22Rv1 (cell line): ENCODE measurements around the gene TMC1.

Experiments used
- H3K27ac ChIP-seq: fragments of 450-650 bp; 2 replicates; pipeline ENCODE4 v1.5.1; 2017
- ZFX ChIP-seq: fragments of 450-650 bp; IDR thresholded peaks from 2 replicates; pipeline ENCODE4 v1.6.1; 2017; ENCODE audit warnings: antibody characterized with exemption, borderline replicate concordance
- TF ChIP-seq, protein P1 (sequence below): fragments of 450-650 bp; IDR thresholded peaks from 2 replicates; pipeline ENCODE4 v1.5.1; 2017; ENCODE audit warnings: mild to moderate bottlenecking

Gene TMC1

DNA sequence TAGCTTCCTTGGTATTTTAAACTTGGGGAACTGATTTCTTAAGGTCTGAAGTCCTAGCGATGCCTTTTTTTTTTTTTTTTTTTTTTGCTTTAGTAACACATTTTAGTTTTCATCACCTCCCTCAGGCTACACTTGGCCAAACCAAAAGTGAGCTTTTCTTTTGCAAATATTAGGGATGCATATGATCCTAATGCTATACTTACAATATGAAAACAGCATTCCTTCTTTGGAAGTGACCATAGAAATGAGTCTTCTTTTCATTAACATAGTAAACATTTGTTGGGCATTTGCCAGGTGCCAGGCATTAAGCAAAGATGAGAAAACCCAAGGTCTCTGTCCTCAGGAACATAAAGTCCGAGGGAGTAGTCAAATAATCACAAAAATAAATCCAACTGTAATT lies 241.6 kb downstream of the TMC1 start:
- no peak overlapping the region for H3K27ac ChIP-seq
- TF ChIP-seq ZFX = no peak
- TF ChIP-seq, protein P1, sequence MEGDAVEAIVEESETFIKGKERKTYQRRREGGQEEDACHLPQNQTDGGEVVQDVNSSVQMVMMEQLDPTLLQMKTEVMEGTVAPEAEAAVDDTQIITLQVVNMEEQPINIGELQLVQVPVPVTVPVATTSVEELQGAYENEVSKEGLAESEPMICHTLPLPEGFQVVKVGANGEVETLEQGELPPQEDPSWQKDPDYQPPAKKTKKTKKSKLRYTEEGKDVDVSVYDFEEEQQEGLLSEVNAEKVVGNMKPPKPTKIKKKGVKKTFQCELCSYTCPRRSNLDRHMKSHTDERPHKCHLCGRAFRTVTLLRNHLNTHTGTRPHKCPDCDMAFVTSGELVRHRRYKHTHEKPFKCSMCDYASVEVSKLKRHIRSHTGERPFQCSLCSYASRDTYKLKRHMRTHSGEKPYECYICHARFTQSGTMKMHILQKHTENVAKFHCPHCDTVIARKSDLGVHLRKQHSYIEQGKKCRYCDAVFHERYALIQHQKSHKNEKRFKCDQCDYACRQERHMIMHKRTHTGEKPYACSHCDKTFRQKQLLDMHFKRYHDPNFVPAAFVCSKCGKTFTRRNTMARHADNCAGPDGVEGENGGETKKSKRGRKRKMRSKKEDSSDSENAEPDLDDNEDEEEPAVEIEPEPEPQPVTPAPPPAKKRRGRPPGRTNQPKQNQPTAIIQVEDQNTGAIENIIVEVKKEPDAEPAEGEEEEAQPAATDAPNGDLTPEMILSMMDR = no peak

DNA sequence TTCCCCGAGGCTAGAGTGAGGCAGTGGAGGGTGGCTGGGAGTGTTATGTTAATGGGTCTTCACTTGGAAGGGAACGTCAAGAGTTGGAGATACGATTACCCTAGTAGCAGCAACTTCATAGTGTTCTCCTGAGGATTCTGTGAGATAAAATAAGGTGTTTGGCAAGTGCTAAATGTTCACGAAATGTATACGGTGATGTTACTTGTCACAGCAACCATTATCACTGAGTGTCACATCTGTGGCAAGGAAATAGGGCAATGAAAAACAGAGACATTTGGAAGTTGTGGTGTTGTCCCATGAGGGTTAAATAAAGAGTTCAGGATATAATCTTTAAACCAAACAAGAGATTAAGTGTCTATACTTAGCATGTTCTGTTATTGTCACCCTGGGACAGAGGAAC lies 248.1 kb downstream of the TMC1 start:
- H3K27ac ChIP-seq = no peak overlapping the region
- TF ChIP-seq ZFX = no peak
- TF ChIP-seq, protein P1 = no peak

DNA sequence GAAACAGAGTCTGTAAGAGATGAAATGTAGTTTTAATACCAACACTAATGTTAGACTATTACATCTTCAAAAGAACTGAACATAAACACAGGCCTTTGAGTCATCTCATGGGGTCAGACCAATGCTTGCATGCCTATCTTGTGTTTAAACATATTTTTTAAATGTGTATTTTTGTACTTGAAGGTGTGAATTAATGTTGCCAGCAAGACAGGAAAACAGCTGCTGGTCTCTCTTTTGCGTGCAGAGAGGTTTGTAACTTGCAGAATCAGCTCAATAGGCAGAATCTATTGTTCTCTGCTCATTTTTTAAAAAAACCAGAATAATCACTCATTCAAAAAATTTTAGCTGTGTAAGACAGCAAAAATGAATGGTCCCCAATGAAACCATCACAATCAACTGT lies 251.3 kb downstream of the TMC1 start:
- TF ChIP-seq ZFX = no peak
- H3K27ac ChIP-seq = no peak overlapping the region

DNA sequence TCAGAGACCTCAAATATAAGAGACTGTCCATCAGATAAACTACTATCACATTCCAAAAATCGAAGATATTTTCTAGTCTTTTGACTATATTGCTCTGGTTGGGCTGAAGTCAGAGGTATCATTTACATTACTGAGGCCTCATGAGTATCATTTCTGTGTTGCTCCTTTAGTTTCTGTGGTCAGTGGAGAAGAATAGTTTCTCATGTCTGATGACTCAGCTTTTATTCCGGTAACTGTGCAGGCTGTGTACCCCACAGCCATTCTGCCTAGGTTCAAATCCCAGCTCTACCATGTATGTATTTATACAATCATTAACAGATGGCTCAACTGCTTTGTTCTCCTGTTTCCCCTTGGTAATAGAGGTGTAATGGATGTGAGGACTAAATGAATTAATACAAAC lies 252.2 kb downstream of the TMC1 start:
- TF ChIP-seq, protein P1 = no peak
- no peak for TF ChIP-seq ZFX
- H3K27ac ChIP-seq = no peak overlapping the region

DNA sequence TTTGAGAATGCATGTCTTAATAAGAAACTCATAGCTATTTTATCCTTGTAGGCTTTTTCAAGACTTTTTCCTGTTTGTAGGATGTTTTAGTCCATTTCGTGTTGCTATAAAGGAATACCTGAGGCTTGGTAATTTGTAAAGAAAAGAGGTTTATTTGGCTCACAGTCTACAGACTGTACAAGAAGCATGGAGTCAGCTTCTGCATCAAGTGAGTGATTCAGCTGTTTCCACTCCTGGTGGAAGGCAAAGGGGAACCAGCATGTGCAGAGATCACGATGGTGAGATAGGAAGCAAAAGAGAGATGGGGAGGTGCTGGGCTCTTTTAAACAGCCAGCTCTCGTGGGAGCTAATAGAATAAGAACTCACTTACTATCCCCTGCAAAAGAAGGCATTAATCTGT lies 254.2 kb downstream of the TMC1 start:
- no peak overlapping the region for H3K27ac ChIP-seq
- no peak for TF ChIP-seq ZFX
- TF ChIP-seq, protein P1 = no peak

DNA sequence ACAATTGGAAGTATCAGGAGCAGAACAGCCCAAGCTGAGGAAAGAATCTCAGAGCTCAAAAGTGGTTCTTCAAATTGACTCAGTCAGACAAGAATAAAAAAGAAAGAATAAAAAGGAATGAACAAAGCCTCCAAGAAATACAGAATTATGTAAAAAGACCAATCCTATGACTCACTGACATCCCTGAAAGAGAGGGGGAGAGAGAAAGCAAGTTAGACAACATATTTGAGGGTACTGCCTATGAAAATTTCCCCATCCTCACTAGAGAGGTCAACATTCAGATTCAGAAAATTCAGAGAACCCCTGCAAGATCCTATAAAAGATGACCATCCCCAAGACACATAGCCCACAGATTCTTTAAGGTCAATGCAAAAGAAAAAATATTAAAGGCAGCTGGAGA lies 258.2 kb downstream of the TMC1 start:
- no peak overlapping the region for H3K27ac ChIP-seq
- TF ChIP-seq, protein P1 = no peak
- TF ChIP-seq ZFX = no peak

DNA sequence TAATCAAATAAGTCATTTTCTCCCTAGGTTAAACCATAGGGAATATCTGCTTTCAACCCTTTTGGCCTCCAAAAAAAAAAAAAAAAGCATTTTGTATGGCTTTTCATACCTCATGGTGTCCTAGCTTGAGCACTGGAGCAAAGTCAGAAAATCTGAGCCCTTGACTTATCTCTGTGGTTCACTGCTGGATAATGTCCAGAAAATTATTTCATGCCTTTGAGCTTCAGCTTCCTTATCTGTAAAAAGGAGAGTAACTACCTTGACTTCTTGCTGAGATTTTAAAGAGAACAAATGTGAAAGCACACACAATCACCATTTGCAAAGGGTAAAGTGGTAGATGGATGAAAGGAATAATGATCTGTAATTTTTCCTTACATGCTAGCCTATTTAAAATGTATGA lies 265.5 kb downstream of the TMC1 start:
- H3K27ac ChIP-seq = no peak overlapping the region
- TF ChIP-seq, protein P1 = no peak
- TF ChIP-seq ZFX = no peak

DNA sequence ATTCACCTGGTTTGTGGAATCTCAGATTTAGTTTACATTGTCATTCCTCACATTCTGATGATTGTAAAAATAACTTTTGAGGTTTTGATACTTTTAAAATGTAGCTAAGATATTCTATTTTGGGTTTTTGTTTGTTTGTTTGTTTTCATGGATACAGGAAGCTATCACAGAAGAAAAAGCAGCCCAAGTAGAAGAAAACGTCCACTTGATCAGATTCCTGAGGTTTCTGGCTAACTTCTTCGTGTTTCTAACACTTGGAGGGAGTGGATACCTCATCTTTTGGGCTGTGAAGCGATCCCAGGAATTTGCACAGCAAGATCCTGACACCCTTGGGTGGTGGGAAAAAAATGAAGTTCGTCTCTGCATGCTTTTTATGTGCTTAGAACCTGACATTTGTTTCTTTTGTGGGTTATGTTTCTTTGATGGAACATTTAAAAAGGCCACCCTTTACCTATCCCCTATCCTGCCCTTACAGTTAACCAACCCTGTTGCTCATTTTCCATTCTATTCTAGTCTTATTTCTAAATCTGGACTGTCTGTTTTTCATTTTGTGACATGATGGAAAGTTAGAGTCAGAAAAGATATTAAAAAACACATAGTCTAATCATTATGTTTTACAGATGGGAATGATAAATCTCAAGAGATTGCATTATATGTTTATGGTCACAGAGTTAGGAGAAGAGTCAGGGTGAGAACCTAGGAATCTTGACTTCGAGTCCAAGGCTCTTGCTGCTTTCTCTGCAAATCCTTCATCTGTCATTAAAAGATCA lies 267.7 kb downstream of the TMC1 start:
- TF ChIP-seq, protein P1 = no peak
- H3K27ac ChIP-seq = no peak overlapping the region
